ENCODE data around the gene ACTL6B. TPM values are rescaled to one million over a fixed set of nuclear protein-coding genes. Genes with fewer than 3 reads are reported as not detected.
"Not testable (repeated sequence)": the region's sequence is repeated elsewhere in the genome, so short reads cannot be mapped to it uniquely, and the experiment has no call there.

The ACTL6B gene
- total and polyA plus RNA-seq, 2 experiments from 2014 or later: not detected

GRCh38 chr7:100665168-100665726 lies 9.0 kb upstream of the ACTL6B start:
- H4K20me1 ChIP-seq (ENCODE audit: insufficient read depth, poor library complexity, severe bottlenecking): no peaks in the 10 kb centered on the region
- no peaks in the 10 kb centered on the region for H3K9me2 ChIP-seq (replicated peaks; ENCODE audit: insufficient read depth)
- H3K4me2 ChIP-seq: no peak overlapping the region
- H3K27me3 ChIP-seq: no peaks in the 10 kb centered on the region
- H2AFZ ChIP-seq: no peak overlapping the region
- no peaks in the 10 kb centered on the region for H3K4me1 ChIP-seq (ENCODE audit: insufficient read depth)
- no peak for DNase-seq (ENCODE audit: low spot score)
- H3K79me2 ChIP-seq: no peaks in the 10 kb centered on the region
- H3K27ac ChIP-seq: no peak overlapping the region
- H3K4me3 ChIP-seq: no peak overlapping the region
- 96% methylated on average over 5 of the region's 5 CpGs for WGBS (ENCODE audit: low lambda C conversion rate, missing lambda C conversion rate)
- H3K9me3 ChIP-seq (ENCODE audit: low read depth): no peaks in the 10 kb centered on the region
- TF ChIP-seq EZH2 (IDR thresholded peaks at IDR 0.05; ENCODE audit: borderline replicate concordance) (no peak), CTCF (IDR thresholded peaks at IDR 0.05; ENCODE audit: poor library complexity) (no peak), EZH2phosphoT487 (IDR thresholded peaks at IDR 0.05; ENCODE audit: low read depth, severe bottlenecking, unreplicated experiment) (no peak)
- H3K36me3 ChIP-seq (replicated peaks; ENCODE audit: insufficient read depth, low read depth): no peaks in the 10 kb centered on the region

- not testable (repeated sequence) for H3K27me3 ChIP-seq; H3K79me2 ChIP-seq; H3K4me3 ChIP-seq; H3K36me3 ChIP-seq (replicated peaks; ENCODE audit: insufficient read depth, low read depth); H3K4me1 ChIP-seq (ENCODE audit: insufficient read depth); H3K4me2 ChIP-seq; H3K9me3 ChIP-seq (ENCODE audit: low read depth); H4K20me1 ChIP-seq (ENCODE audit: insufficient read depth, poor library complexity, severe bottlenecking); H2AFZ ChIP-seq; H3K27ac ChIP-seq; DNase-seq (ENCODE audit: low spot score); H3K9me2 ChIP-seq (replicated peaks; ENCODE audit: insufficient read depth)
- WGBS (ENCODE audit: low lambda C conversion rate, missing lambda C conversion rate): 81% methylated on average over 12 of the region's 12 CpGs
Observed at GRCh38 chr7:100662194-100662776, 6.0 kb upstream of the ACTL6B start.

- H3K4me1 ChIP-seq (ENCODE audit: insufficient read depth): no peaks in the 10 kb centered on the region
- no peaks in the 10 kb centered on the region for H3K79me2 ChIP-seq
- H2AFZ ChIP-seq: no peak overlapping the region
- no peak overlapping the region for H3K4me2 ChIP-seq
- H3K27ac ChIP-seq: no peak overlapping the region
- no peaks in the 10 kb centered on the region for H3K9me3 ChIP-seq (ENCODE audit: low read depth)
- no peak for DNase-seq (ENCODE audit: low spot score)
- no peak for TF ChIP-seq CTCF (IDR thresholded peaks at IDR 0.05; ENCODE audit: poor library complexity)
- TF ChIP-seq EZH2 (IDR thresholded peaks at IDR 0.05; ENCODE audit: borderline replicate concordance): no peak
- TF ChIP-seq EZH2phosphoT487 (IDR thresholded peaks at IDR 0.05; ENCODE audit: low read depth, severe bottlenecking, unreplicated experiment): no peak
- H3K4me3 ChIP-seq: no peak overlapping the region
- H3K27me3 ChIP-seq: peaks cover 21% of the 10 kb centered on the region
- H3K36me3 ChIP-seq (replicated peaks; ENCODE audit: insufficient read depth, low read depth): no peaks in the 10 kb centered on the region
- H3K9me2 ChIP-seq (replicated peaks; ENCODE audit: insufficient read depth): no peaks in the 10 kb centered on the region
- WGBS (ENCODE audit: low lambda C conversion rate, missing lambda C conversion rate): 63% methylated on average over 22 of the region's 25 CpGs
- H4K20me1 ChIP-seq (ENCODE audit: insufficient read depth, poor library complexity, severe bottlenecking): no peaks in the 10 kb centered on the region
Observed at GRCh38 chr7:100654908-100655831, 1.1 kb downstream of the ACTL6B start.

Measured in hepatocyte (in vitro differentiated cells).